ENCODE data around the gene CACNA1D.

The CACNA1D gene

DNA sequence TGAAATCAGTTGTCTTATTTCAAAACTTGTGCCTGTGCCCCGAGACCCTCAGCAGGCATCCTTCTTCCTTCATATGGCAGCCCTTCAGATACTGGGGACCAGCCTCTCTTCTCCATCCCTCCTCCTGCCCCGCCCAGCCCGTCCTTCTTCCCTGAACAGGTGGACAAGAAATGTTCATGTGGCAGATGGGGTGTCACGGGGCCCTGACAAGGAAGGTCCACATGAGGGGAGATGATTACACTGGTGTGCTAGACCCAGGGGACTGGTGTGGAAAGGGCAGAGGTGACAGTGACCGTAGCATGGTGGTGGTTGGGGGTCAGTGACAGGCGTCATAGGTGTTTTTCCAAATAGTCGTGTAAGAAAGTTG lies 200.9 kb downstream of the CACNA1D start:
- no peak for DNase-seq

DNA sequence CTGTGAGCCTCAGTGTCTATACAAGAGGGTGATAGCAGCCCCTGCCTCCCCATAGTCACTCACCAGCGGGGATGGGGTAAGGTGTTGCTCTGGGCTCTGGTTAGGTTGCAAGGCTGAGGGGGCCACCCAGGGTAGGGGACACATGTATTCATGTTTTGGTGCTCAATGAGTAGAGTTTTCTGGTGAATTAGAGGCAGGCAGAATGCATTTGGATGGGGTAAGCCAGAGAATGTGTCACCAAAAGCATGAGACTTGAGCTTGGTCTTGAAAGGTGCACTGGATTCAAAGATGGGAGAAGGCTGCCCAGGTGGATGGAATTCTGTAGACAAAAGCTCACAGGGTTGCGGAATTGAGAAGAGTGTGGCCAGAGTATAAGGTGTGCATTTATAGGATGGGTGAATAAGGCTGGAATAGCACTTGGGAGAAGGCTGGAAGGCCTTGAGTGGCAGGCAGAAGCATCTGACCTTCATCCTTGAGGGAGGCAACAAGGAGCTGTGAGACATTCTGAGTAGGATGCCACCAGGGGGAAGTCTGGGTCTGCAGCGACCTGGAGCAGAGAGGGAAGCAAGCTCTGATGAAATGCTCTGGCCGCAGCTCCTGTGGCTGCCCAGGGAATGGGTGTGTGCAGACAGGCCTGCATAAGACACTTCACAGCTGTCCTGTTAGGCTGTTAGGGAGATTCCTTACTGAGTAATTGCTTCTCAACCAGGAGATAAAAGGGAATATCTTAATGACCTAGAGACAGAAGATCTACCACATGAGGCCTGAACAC lies 202.2 kb downstream of the CACNA1D start:
- DNase-seq: no peak

DNA sequence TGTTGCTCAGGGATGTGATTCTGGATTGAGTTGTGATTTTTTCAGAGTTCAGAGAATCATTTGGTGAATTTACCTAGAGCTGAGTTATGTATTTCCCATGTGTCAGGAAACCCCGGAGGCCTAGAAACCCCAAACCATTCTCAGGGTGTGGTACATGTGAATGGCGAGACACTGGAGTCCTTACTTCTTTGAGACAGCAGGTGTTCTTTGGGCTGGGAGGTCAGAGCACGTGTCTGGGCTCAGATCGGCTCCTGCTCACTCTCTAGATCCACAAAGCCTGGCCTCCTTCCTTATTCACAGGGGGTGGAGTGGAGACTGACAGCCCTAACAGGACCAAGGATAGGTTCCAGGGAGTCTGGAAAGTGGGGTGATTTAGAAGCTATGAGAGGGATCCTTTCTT lies 206.0 kb downstream of the CACNA1D start:
- DNase-seq: no peak

DNA sequence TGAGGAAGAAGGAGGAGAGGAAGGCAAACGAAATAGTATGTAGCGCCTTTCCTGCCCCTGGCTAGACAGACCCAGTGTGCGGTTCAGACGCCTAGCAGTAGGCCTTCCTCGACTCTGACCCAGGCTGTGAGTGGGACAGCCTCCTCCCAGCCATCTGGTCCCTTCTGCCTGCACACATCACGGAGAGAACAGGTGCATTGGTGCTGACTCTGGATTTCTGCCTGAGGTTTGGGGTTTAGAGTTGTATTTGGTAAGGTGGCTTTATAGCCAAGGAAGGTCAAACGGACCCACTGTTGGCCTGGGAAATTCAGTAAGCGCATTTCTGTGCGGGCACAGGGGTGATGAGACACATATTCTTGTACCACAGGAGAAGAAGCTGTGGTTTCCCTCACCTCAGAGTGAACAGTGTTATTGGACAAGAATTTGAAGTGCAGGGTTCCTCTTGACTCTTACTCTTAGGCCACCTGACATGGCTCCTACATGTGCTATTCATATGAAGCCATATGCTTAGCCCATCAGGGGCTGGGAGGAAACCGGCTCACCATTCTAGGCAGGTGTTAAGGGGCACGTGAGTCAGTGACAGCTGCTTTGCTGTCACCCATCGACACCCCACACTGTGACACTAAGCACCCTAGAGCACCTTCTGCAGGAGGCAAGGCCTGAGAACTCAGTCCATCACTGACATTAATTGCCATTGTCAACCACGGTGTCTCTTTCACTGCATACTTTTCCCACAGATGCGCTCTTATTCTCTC lies 208.5 kb downstream of the CACNA1D start:
- no peak for DNase-seq

DNA sequence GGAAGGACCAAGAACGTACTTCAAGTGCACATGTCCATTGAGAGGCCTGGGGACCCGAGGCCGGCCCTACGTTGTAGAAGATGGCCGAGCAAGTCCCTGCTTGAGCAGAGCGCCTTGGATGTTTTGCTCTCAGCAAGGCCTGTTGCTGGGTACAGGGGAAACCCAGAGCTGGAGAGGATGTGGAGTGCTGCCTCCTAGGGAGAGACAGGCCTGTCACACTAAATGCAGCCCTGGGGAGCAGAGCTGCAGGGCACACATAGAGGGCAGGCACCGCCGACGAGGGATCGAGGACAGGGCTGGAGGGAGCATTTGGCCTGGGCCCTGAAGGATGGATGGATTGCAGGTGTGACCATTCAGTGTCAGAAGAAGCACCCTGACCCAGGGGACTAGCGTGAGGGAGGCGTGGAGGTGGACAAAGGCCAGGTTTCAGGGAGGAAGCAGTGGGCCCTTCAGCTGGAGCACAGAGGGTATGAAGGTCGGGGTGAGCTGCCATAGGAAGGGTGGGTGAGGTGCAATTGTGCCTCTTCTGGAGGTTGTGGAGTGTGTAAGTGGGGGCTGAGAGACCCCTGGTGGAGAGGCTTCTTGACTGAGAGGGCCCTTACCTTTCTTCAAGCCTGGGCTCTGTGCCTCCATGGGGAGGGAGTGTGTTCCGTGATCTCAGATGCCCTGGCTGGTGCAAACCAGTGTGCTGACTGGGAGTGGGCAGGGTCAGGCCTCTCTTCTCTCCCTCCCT lies 209.4 kb downstream of the CACNA1D start:
- no peak for DNase-seq

DNA sequence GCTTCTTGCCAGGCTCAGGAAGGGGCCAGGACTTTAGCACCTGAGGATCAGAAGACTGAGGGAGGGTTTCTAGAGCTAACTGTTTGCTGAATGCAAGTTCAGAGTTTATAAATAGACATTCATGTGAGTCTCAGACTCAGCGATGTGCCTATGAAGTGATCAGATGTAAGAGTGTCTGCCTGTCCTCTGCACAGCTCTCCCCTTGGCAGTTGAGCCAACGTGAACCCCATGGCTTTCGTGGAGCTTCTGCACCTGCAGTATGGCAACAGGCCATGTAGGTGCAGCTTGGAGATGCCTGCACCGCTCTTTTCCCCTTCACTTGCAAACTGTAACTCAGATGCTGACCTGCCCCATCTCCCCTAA lies 209.9 kb downstream of the CACNA1D start:
- DNase-seq: no peak

DNA sequence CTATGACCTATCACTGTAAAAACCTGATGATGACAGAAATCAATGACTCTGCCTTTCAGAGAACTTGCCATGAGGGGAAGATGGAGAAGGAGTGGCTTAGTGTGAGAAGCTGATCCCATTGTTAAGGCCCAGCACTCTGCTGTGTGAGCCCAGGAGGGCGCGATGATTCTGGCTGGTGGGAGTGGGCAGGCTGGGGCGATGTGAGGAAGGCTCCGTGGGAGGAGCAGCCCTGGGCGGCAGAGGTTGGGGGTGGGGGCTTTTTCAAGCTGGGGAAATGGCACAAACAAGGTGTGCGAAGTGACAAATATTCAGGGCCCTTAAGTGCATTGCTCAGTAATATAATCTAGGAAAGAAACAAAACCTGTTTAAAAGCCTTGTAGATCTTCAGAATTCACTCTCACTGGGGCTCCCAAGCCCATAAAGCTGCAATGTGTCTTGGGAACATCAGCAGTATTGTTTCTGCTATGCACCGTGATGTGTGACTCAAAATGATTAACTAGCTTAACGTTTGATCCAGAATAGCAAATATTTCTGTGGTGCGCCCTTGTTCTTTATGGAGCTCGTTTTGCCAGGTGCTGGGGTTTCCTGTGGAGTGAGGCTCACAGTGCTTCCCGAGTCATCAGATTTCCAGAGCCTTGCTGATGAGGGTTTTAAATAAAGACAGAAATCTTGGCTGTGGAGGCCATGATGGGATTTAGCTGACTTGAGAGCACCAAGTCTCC lies 210.8 kb downstream of the CACNA1D start:
- no peak for DNase-seq

DNA sequence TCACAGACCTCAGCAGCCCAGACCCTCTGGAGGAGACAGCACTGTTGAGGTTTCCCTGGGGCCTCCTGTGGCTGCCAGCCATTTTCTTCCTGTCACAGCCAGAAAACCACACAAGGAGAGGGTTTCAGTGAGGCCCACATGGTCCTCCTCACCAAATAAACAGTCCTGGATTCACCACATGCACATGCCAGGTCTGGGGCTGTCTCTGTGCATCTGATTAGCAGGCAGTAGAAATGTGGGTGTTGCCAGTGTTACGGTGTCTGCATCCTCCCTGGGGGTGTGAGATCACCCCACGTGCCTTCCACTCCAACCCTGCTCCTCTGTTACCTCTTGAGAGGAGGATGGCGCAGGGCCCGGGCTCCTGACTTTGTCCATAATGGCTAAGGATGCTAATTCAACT lies 211.4 kb downstream of the CACNA1D start:
- no peak for DNase-seq

DNA sequence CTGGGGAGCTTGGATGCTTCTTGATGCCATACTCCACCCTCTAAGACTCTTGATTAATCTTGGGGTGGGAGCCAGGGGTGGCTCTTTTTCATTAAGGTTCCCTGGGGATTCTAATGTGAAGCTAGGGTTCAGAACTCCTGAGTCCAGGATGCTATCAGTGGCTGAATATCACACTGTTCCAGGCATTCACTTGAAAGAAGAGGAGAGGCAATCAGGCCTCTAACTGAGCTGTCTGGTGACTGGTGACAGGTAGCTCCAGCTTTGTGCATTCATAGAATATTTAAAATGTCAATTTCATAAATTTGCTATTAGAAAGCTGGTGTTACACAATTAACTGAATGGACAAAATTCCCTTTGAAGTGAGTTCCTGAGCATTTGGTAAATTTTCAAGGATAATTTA lies 212.8 kb downstream of the CACNA1D start:
- no peak for DNase-seq

DNA sequence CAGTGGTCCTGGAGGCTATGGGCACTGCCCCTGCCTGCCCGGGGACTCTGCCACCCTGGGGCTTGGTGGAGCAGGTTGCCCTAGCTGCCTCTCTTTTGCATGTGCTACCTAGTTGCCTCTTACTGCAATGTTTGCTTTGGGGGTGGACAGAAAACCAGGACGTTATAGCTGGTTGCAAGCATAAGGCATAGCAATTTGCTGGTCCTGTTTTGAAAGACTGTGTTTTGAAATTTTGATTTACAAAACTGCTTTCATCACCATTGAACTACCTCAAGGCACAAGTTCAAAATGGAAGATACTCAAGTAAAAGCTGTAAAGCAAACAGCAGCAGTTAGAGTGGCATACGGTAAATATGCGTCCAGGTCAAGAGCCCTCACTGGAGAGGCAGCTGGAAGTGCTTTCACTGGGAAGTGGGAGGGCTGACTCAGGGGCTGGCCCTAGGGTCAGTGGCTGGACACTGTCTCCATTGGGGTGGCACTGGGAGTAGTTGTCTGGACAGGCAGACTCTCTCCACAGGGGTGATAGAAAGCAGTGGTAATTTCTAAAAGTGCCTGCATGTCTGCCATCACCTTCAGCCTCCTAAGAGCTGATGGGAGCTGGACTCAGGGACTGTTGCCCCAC lies 213.7 kb downstream of the CACNA1D start:
- no peak for DNase-seq

DNA sequence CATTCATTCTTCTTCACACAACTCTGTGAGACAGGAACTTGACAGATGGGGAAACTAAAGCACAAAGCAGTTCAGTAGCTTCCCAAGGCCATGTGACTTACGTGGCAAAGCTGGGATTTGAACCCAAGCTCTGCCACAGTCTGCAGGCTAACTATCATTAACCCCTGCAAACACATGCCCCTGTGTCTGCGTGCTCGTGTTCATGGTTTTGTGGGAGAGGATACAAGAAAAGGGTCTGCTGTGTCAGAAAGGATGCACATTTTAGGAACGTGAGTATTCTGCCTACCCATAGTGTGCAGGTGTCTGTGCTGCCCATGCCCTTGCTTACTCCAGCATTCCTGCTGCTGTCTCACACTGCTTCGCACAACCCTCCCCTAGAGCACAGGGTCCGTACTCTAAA lies 214.8 kb downstream of the CACNA1D start:
- DNase-seq: no peak

DNA sequence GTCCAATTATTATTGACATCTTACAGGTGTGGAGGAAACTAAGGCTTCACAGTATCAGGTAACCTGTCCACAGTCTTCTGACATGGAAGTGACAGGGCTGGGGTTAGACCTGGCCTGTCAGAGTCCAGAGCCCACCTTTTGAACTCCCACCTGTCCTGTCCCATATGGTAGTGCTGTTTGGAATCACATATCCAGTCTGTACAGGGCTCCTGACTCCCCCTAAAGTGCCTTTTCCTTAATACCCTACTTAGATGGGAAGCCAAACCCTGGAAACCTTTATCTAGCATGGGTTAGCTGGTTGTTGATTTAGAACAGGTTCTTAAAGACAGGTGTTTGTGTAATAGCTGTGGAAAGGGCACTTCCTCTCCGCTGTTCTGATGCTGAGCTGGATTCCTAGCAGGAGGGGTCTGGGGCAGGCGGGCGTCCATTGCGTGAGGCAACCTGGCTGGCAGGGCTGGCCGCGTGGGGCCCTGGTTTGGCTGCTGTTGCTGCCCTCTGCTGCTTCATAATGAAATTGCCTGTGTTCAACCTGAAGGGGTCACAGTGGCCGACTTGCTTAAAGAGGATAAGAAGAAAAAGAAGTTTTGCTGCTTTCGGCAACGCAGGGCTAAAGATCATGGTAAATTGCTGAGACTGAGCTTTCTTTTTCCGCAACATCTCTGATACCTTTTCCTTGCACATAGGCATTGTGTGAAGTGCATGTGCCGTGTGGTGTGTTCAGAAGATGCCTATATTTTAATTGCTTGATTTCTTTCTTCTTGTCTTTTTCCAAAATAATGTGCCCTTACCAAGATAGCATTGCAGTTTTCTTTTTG lies 215.7 kb downstream of the CACNA1D start:
- DNase-seq: peak in 1 of 2 experiments; percentile 36

DNA sequence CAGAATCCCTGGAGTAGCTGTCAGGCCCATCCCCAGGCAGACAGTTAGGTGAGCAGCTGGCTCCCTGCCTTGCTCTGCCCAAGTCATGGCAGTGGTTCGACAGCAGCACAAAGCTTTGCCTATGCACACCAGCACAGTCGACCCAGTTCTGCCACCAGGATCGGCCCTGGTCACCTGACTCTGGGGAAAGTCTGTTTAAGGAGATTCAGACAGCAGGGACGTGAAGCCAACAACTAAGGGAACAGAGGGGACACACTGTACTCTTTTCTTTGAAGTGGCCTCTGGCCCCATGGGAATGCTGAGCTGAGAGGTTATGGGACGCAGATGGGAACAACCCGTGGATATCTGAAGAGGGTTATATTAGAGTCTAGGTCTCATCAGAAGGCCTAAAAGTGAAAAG lies 217.0 kb downstream of the CACNA1D start:
- DNase-seq: no peak

DNA sequence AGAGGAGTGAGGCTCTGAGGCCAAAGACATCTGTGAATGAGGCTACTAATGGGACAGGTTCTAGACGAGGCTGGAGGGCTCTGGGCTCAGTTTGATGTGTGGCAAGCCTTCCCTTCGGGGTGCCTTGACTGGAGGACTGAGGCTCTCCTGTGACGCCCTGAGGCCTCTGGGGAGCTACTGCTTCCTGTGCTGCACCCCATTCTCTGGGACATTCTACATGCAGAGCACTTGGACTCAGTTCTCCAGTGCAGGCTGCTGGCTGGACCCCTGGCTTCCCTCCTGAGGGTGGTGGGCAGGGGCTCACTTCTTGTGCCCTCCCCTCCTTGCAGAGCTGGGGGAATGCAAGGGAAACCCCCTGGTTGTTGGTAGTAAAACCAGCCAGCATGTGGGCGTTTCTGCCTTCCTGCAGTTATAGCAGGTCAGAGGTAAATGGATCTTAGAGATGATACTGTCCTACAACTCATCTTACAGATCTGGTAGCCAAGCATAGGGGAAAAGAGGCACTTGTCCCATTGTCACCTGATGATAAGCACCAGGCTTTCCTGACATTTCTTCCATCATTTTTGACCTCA lies 218.5 kb downstream of the CACNA1D start:
- DNase-seq: no peak

DNA sequence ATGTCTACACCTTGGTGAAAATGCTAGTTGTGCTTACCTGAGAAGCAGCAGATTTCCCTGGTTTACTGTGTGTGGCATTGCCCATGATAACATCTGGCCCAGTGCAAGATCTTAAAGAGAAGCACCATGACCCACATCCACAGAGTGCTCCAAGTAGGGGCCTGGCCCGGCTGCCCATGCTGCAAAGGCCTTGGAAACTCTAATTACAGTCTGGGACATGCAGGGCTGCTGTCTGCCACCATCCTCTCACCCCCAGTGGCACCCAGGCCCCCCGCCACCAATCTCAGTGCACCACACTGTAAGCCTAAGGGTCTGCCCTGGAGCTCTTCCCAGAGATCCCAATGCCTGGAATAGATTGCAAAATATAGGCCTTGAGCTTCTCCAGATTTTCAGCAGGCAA lies 219.2 kb downstream of the CACNA1D start:
- no peak for DNase-seq

DNA sequence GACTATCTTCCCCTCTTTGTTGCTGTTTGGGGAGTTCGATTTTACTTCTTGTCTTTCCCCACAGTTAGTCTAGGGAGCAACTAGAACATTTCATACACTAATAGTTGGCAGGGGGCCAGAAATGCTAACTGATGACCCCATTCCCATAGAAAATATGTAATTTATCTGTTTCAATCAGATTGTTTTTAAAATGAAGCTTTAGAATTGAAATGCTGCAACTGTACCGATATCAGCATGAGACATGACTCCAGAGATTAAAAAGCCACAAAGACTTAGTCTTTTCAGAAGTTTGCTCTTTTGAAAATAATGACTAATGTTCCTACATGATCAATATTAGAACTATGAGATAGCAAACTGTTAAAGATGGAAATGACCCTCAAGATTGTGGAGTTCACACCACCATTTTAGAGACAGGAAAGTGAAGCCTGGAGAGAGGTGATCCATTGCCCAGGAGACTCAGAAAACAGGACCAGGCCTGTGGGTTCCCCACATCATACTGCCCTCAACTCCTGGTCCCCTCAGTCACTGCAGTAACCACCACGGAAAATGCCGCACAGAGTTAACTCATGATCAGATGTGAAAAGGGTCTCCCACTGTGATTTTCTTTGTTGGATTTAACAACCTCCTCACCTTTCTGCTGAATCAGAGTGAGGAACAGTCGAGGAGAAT lies 221.5 kb downstream of the CACNA1D start:
- DNase-seq: no peak

DNA sequence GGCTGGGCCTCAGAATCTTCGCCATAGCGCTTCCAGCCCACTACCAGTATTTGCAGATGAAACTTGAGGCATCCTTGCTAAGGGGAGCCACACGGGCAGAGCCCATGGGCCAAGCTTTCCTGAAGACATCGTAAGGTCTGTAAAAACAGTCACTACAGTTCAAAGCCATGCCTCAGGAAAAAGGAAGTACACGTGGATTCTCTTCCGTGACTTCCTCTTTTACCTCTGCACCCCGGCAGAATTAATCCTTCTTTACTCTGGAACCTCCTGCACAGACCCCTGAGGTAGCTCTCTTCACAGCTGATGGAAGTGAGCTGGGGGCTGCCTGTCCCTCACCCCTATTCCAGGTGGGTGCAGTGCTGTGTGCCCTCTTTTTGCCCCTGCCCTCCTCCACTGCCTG lies 222.6 kb downstream of the CACNA1D start:
- no peak for DNase-seq

DNA sequence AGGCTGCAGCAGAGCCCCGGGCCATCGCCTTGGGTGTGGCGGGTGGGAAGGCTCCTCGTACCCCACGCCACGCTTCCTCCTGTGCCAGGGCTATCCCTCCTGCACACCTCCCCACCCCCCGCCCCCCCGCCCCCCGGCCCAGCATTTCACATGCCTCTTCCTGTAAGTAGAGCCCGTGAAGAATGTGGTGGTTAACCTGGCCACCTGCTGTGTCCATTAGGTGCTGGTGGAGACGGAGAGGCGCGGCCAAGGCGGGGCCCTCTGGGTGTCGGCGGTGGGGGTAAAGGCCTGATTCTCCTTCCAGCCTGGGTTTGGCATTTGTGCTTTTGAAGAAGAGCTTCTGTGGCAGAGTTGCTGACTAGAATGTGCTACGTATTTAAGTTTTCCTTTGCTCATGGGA lies 224.1 kb downstream of the CACNA1D start:
- no peak for DNase-seq

DNA sequence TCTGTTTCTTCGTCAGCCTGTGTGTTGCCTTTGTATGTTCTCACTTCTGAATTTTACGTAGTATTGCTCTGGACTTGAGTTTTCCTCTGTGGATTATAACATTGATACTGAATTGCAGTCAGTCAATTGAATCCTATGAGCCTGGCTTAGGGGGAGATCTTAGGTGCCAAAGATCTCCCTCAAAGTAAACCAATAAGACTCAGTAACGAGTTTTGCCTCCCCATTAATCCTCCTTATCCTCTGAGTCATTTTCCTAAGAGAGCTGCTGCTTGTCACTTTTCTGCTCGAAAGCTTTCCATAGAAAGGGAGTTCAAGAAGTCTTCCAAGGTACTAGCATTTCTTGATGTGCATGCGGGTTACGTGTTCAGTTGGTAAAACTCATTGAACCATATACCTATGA lies 225.4 kb downstream of the CACNA1D start:
- no peak for DNase-seq

DNA sequence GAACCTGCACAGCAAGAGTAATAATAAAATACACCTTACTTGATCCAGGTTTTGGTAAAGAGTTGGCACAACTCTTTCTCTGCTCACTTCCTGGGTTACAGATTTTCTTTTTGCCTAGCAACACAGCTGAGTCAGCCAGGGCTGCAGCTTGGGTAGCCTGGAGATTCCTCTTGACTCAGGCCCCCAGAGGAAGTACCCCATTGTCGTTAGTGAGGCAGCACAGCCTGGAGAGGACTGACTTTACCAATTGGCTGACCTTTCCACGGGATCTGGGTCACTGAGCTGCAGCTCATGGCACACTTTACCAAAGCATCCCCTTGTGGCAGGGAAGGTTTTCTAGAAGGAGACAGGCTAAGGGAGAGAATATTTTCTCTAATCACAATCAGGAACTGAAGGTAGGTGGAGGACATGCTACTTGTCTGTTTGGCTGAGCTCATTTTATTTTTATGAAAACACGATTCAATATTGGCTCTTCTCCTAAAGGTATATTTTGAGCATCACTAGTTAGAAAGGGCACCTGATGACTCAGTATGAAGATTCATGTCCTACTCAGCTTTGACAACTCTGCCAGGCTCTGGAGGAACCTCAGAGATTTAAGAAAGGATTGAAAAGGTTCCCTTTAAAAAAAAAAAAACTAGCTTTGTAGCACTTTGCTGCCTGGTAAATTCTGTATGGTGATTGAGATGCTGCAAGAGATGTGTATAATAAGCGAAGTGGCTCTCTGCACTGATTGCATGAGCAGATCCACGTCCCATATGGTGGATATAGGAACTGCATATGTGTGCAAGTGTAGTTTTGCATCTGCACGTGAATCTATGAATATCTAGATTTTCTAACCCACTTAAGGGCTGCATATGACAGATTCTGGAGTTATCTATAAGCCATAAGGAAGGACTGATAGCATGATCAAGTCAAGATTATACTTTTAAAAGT lies 227.0 kb downstream of the CACNA1D start:
- no peak for DNase-seq

All from SW 1271 (cell line).